H1 (cell line): ENCODE results near the gene RPL32. TPM values are rescaled to one million over a fixed set of nuclear protein-coding genes. Genes with fewer than 3 reads are reported as not detected.

Experiments used
- CTCF ChIA-PET: fragments of 300-600 bp; sonication (Branson Sonifier 250); formaldehyde crosslinking; loops from one replicate; lab custom pipeline; 2021; ENCODE audit not compliant: partially characterized antibody; lab: Charles Lee
- POLR2A ChIA-PET: fragments of 300-600 bp; sonication (Branson Sonifier 250); formaldehyde crosslinking; loops from one replicate; lab custom pipeline; 2021; ENCODE audit warnings: inconsistent platforms; ENCODE audit not compliant: partially characterized antibody; lab: Charles Lee
- DNase-seq, 2 experiments: peaks; one replicate each; pipeline versions ENCODE4 v3.0.0 to v3.0.0-alpha.2; 2010 to 2022; ENCODE audit warnings: low spot score in 2 of 2, low read depth in 1 of 2, mixed read lengths in 1 of 2
- FAIRE-seq: peaks from 2 replicates; lab custom pipeline; 2011; peaks lifted over from hg19 to GRCh38; lab: Jason Lieb, UNC
- H2AFZ ChIP-seq: 2 replicates; pipeline ENCODE4 v1.8.1; 2012; ENCODE audit warnings: low read length, inconsistent platforms
- H2AK5ac ChIP-seq: 2 replicates; pipeline ENCODE4 v1.6.1; 2013; ENCODE audit warnings: low read depth, low read length
- H2BK120ac ChIP-seq: replicated peaks from 2 replicates; pipeline ENCODE3; 2013; ENCODE audit warnings: low read depth, low read length, inconsistent platforms
- H2BK12ac ChIP-seq: 2 replicates; pipeline ENCODE4 v1.6.1; 2013; ENCODE audit warnings: low read depth, low read length
- H2BK15ac ChIP-seq: 2 replicates; pipeline ENCODE4 v1.6.1; 2013; ENCODE audit warnings: low read length
- H2BK20ac ChIP-seq: 2 replicates; pipeline ENCODE4 v1.6.1; 2013; ENCODE audit warnings: low read length
- H2BK5ac ChIP-seq: 2 replicates; pipeline ENCODE4 v1.6.1; 2013; ENCODE audit warnings: low read depth, low read length
- H3K14ac ChIP-seq: 2 replicates; pipeline ENCODE4 v1.6.1; 2013; ENCODE audit warnings: inconsistent platforms; ENCODE audit not compliant: insufficient read length
- H3K18ac ChIP-seq: 2 replicates; pipeline ENCODE4 v1.6.1; 2013; ENCODE audit warnings: low read length; ENCODE audit errors: extremely low read depth
- H3K23ac ChIP-seq: 2 replicates; pipeline ENCODE4 v1.6.1; 2013; ENCODE audit warnings: inconsistent platforms; ENCODE audit not compliant: insufficient read length
- H3K23me2 ChIP-seq: 2 replicates; pipeline ENCODE4 v1.6.1; 2013; ENCODE audit warnings: low read depth, low read length
- H3K27ac ChIP-seq: 2 replicates; pipeline ENCODE4 v1.6.1; 2011; ENCODE audit warnings: low read depth, low read length, inconsistent platforms
- H3K27me3 ChIP-seq, 4 experiments: replicated peaks in 1 of 4; 1 replicate in 1 of 4; 2 replicates in 3 of 4; pipeline versions ENCODE4 v1.6.1 to v1.8.1; 2011 to 2013; ENCODE audit warnings: low read length in 3 of 4, mild to moderate bottlenecking in 3 of 4, inconsistent platforms in 2 of 4, mixed read lengths in 2 of 4, moderate library complexity in 1 of 4; ENCODE audit not compliant: control insufficient read depth in 3 of 4, insufficient read depth in 3 of 4; ENCODE audit errors: extremely low read depth in 1 of 4
- H3K36me3 ChIP-seq, 4 experiments: 2 replicates each; pipeline versions ENCODE4 v1.6.1 to v1.8.1; 2011 to 2013; ENCODE audit warnings: mild to moderate bottlenecking in 4 of 4, low read length in 3 of 4, moderate library complexity in 2 of 4, control low read depth in 1 of 4, inconsistent platforms in 1 of 4; ENCODE audit not compliant: insufficient read depth in 4 of 4, control insufficient read depth in 2 of 4
- H3K4ac ChIP-seq: replicated peaks from 2 replicates; pipeline ENCODE3; 2013; ENCODE audit warnings: low read length, low read depth, mixed read lengths, inconsistent platforms; ENCODE audit not compliant: insufficient read length
- H3K4me1 ChIP-seq, 4 experiments: replicated peaks in 1 of 4; 1 replicate in 1 of 4; 2 replicates in 3 of 4; pipeline versions ENCODE4 v1.6.1 to v1.8.1; 2011 to 2013; ENCODE audit warnings: low read length in 3 of 4, inconsistent platforms in 2 of 4, mixed read lengths in 1 of 4; ENCODE audit not compliant: insufficient read depth in 4 of 4, control insufficient read depth in 3 of 4
- H3K4me2 ChIP-seq, 2 experiments: 2 replicates each; pipeline versions ENCODE4 v1.6.1 to v1.8.1; 2011 to 2013; ENCODE audit warnings: low read depth in 2 of 2, low read length in 2 of 2, control low read depth in 1 of 2, inconsistent platforms in 1 of 2, mild to moderate bottlenecking in 1 of 2; ENCODE audit not compliant: insufficient read depth in 1 of 2
- H3K4me3 ChIP-seq, 4 experiments: fragments of 200-600, 300-600 bp in 1 of 4; sonication (generic), shearing (Covaris generic), sonication (Bioruptor Twin) in 1 of 4; 2 replicates each; pipeline versions ENCODE4 v1.5.1 to v1.8.1; 2011 to 2016; ENCODE audit warnings: low read length in 4 of 4, low read depth in 3 of 4, control low read depth in 2 of 4, inconsistent platforms in 2 of 4, mild to moderate bottlenecking in 2 of 4, mixed read lengths in 1 of 4, moderate library complexity in 1 of 4; ENCODE audit not compliant: insufficient read depth in 2 of 4; ENCODE audit errors: extremely low read depth in 1 of 4
- H3K56ac ChIP-seq: replicated peaks from 2 replicates; pipeline ENCODE3; 2013; ENCODE audit warnings: low read depth, mild to moderate bottlenecking, mixed read lengths, low read length, inconsistent platforms; ENCODE audit not compliant: insufficient read length
- H3K79me1 ChIP-seq: 2 replicates; pipeline ENCODE4 v1.6.1; 2013; ENCODE audit warnings: low read depth, low read length, control low read depth
- H3K79me2 ChIP-seq, 2 experiments: 2 replicates each; pipeline versions ENCODE4 v1.6.1 to v1.8.1; 2012 to 2013; ENCODE audit warnings: low read length in 2 of 2, mild to moderate bottlenecking in 2 of 2, inconsistent platforms in 1 of 2; ENCODE audit not compliant: insufficient read depth in 2 of 2, control insufficient read depth in 1 of 2
- H3K9ac ChIP-seq, 4 experiments: replicated peaks in 1 of 4; 1 replicate in 1 of 4; 2 replicates in 3 of 4; pipeline versions ENCODE4 v1.6.1 to v1.8.1; 2011 to 2013; ENCODE audit warnings: low read depth in 3 of 4, low read length in 3 of 4, control low read depth in 2 of 4, mild to moderate bottlenecking in 2 of 4, moderate library complexity in 2 of 4, inconsistent platforms in 1 of 4; ENCODE audit errors: extremely low read depth in 1 of 4
- H3K9me3 ChIP-seq, 2 experiments: 2 replicates each; pipeline versions ENCODE4 v1.6.1 to v1.8.1; 2012 to 2013; ENCODE audit warnings: mild to moderate bottlenecking in 2 of 2, moderate library complexity in 2 of 2, control low read depth in 1 of 2, inconsistent platforms in 1 of 2, low read depth in 1 of 2, low read length in 1 of 2, mixed read lengths in 1 of 2; ENCODE audit not compliant: insufficient read depth in 2 of 2
- H4K20me1 ChIP-seq, 2 experiments: replicated peaks in 1 of 2; 2 replicates each; pipeline versions ENCODE3 to v1.8.1; 2011 to 2013; ENCODE audit warnings: inconsistent platforms in 2 of 2, low read length in 2 of 2, mild to moderate bottlenecking in 1 of 2; ENCODE audit not compliant: insufficient read depth in 2 of 2, control insufficient read depth in 1 of 2
- H4K5ac ChIP-seq: 2 replicates; pipeline ENCODE4 v1.6.1; 2013; ENCODE audit warnings: low read length, low read depth, mixed read lengths, inconsistent platforms; ENCODE audit not compliant: insufficient read length
- H4K8ac ChIP-seq: 2 replicates; pipeline ENCODE4 v1.8.0; 2013; ENCODE audit warnings: mild to moderate bottlenecking, moderate library complexity, low read length, inconsistent platforms; ENCODE audit not compliant: insufficient read depth; ENCODE audit errors: extremely low read depth
- H4K91ac ChIP-seq: replicated peaks from 2 replicates; pipeline ENCODE3; 2013; ENCODE audit warnings: low read length, mixed read lengths, inconsistent platforms; ENCODE audit not compliant: insufficient read length
- BCL11A ChIP-seq, 2 experiments: IDR thresholded peaks; one replicate each; pipeline ENCODE4 v1.6.1; 2011; ENCODE audit warnings: low read depth in 2 of 2, low read length in 2 of 2, mild to moderate bottlenecking in 2 of 2
- BRCA1 ChIP-seq: IDR thresholded peaks from 2 replicates; pipeline ENCODE4 v1.6.1; 2012; ENCODE audit warnings: low read depth, low read length, improper control_type of control experiment
- CEBPB ChIP-seq: IDR thresholded peaks from 2 replicates; pipeline ENCODE4 v1.6.1; 2012; ENCODE audit warnings: low read depth, low read length
- CHD2 ChIP-seq: IDR thresholded peaks from 2 replicates; pipeline ENCODE4 v1.6.1; 2012; ENCODE audit warnings: low read length, improper control_type of control experiment
- E2F6 ChIP-seq: IDR thresholded peaks from 2 replicates; pipeline ENCODE4 v1.6.1; 2012; ENCODE audit warnings: inconsistent platforms
- EZH2 ChIP-seq: fragments of 200-600 bp; sonication (generic); IDR thresholded peaks from 2 replicates; pipeline ENCODE4 v1.7.1; 2012; ENCODE audit warnings: low read depth, mild to moderate bottlenecking, moderate library complexity, low read length, inconsistent platforms; ENCODE audit not compliant: severe bottlenecking
- GABPA ChIP-seq: IDR thresholded peaks from 2 replicates; pipeline ENCODE4 v1.6.1; 2011; ENCODE audit warnings: mild to moderate bottlenecking, low read length, moderate library complexity, borderline replicate concordance; ENCODE audit not compliant: insufficient read depth
- HDAC6 ChIP-seq: IDR thresholded peaks from one replicate; pipeline ENCODE4 v1.7.1; 2012; ENCODE audit warnings: low read depth, mild to moderate bottlenecking, inconsistent platforms, low read length, moderate library complexity
- PHF8 ChIP-seq: fragments of 200-600 bp; sonication (generic); conservative IDR thresholded peaks from 2 replicates; pipeline ENCODE4 v1.7.1; 2012; ENCODE audit warnings: low read depth, mild to moderate bottlenecking, inconsistent platforms, low read length, moderate library complexity
- SIN3A ChIP-seq, 2 experiments: IDR thresholded peaks in 1 of 2; conservative IDR thresholded peaks in 1 of 2; 2 replicates each; pipeline ENCODE4 v1.6.1; 2011 to 2012; ENCODE audit warnings: low read length in 2 of 2, improper control_type of control experiment in 1 of 2, low read depth in 1 of 2, mild to moderate bottlenecking in 1 of 2
- SIRT6 ChIP-seq: IDR thresholded peaks from one replicate; pipeline ENCODE4 v1.7.1; 2012; ENCODE audit warnings: low read length, inconsistent platforms
- SP1 ChIP-seq: IDR thresholded peaks from 2 replicates; pipeline ENCODE4 v1.6.1; 2011; ENCODE audit warnings: low read depth, low read length
- WGBS, 2 experiments: shearing (Covaris generic) in 1 of 2; methylation state at CpG; one replicate each; pipeline versions ENCODE4 v1.1.6 to v1.1.7; 2013 to 2015; ENCODE audit warnings: low lambda C conversion rate in 2 of 2, mixed read lengths in 2 of 2, inconsistent platforms in 1 of 2, low coverage in 1 of 2, missing lambda C conversion rate in 1 of 2; ENCODE audit not compliant: insufficient replicate concordance in 2 of 2, insufficient coverage in 1 of 2, insufficient read length in 1 of 2; ENCODE audit errors: extremely low coverage in 1 of 2, missing lambda C conversion rate in 1 of 2; 5-methylcytosine and 5-hydroxymethylcytosine counted together
- polyA plus RNA-seq, 7 experiments: library from polyadenylated mRNA; depleted of rRNA in 3 of 7; stranded (reverse) in 5 of 7; unstranded in 2 of 7; fragments of >200 nt in 5 of 7; fragments of 200-250 nt in 2 of 7; gene quantifications; 1 replicate in 5 of 7; 2 replicates in 1 of 7; 4 replicates in 1 of 7; pipeline versions ENCODE4 v1.2.1 to v1.2.3, GENCODE V29; 2011 to 2013; ENCODE audit warnings: missing spikeins in 2 of 7, mixed read lengths in 2 of 7
- total RNA-seq: library from RNA; stranded (reverse); fragmentation: NEBNext Ultra II Directional; extraction: Animal tissue kit (Norgen Biotek cat#: 25700); gene quantifications from 2 replicates; pipeline ENCODE4 v1.2.1, GENCODE V29; 2021

RPL32 gene
- total and polyA plus RNA-seq, 2 of the 8 experiments (the other 6 are each of a cell fraction or from before 2014, with no cell fraction given), result 1,443 to 2,043 TPM

GRCh38 chr3:12884790-12885582 is 43.6 kb upstream of the RPL32 start:
- H3K4me3 ChIP-seq, result no peak overlapping the region
- no peaks in the 10 kb centered on the region; a peak in 1 of 8 replicates for H3K36me3 ChIP-seq
- ChIA-PET POLR2A (interaction anchor here (0.7 to 3.0 kb wide), 4 partner anchors 16 to 53 kb away, joined by 3 to 9 read pairs (median 4); no protein-coding TSS in a partner anchor), CTCF (interaction anchor here (1.3 to 21.3 kb wide), 5 partner anchors 4 to 101 kb away, joined by 3 to 353 read pairs (median 9); no protein-coding TSS in a partner anchor)
- no peaks in the 10 kb centered on the region for H3K9me3 ChIP-seq
- DNase-seq (no peak), FAIRE-seq (no peak)
- no peak overlapping the region for H2BK12ac ChIP-seq
- no peak overlapping the region for H3K23ac ChIP-seq
- no peak overlapping the region for H2BK120ac ChIP-seq
- no peaks in the 10 kb centered on the region; a peak in 2 of 7 replicates for H3K27me3 ChIP-seq
- 90% methylated on average over 20 of the region's 20 CpGs; no CpG with 5 or more reads in 1 of the 2 experiments for WGBS, 2 experiments
- no peak overlapping the region for H2BK15ac ChIP-seq
- no peak overlapping the region for H4K5ac ChIP-seq
- H4K91ac ChIP-seq, result no peak overlapping the region
- no peak overlapping the region for H2AFZ ChIP-seq
- H4K8ac ChIP-seq, result no peak overlapping the region
- H2AK5ac ChIP-seq, result no peak overlapping the region
- H3K79me2 ChIP-seq, result no peaks in the 10 kb centered on the region
- no peak overlapping the region for H3K4ac ChIP-seq
- no peaks in the 10 kb centered on the region for H4K20me1 ChIP-seq
- H3K79me1 ChIP-seq, result no peaks in the 10 kb centered on the region
- H3K56ac ChIP-seq, result no peak overlapping the region
- H3K23me2 ChIP-seq, result no peaks in the 10 kb centered on the region
- H2BK5ac ChIP-seq, result no peak overlapping the region
- H2BK20ac ChIP-seq, result no peak overlapping the region
- no peak overlapping the region for H3K14ac ChIP-seq
- no peak overlapping the region for H3K4me2 ChIP-seq
- no peak overlapping the region; a peak in 1 of 7 replicates for H3K9ac ChIP-seq
- no peak overlapping the region for H3K27ac ChIP-seq
- H3K4me1 ChIP-seq, result peaks cover 0 to 2% (median 2%) of the 10 kb centered on the region in 4 experiments; a peak in 2 of 7 replicates
- H3K18ac ChIP-seq, result no peak overlapping the region
- no peak for TF ChIP-seq E2F6
- no peak for TF ChIP-seq PHF8
- TF ChIP-seq CEBPB, result no peak
- no peak for TF ChIP-seq CHD2
- no peak for TF ChIP-seq SIRT6
- TF ChIP-seq HDAC6, result no peak
- no peak for TF ChIP-seq EZH2
- TF ChIP-seq SP1, result no peak
- no peak for TF ChIP-seq BCL11A (IDR thresholded peaks at IDR 0.05; ENCODE audit: low read depth in 2 of 2, low read length in 2 of 2)
- no peak for TF ChIP-seq BRCA1
- no peak for TF ChIP-seq GABPA
- TF ChIP-seq SIN3A (conservative IDR thresholded peaks at IDR 0.05 in 1 of 2, IDR thresholded peaks at IDR 0.05 in 1 of 2; ENCODE audit: low read depth in 1 of 2, low read length in 2 of 2), result no peak
